Mucosa of stomach (tissue), 1 donor: ENCODE data around the gene PNPLA5.

Source experiments
- H3K27me3 ChIP-seq: one replicate; pipeline ENCODE4 v1.7.0; 2013; ENCODE audit warnings: mild to moderate bottlenecking, low read length; ENCODE audit not compliant: control insufficient read depth, insufficient read depth
- H3K36me3 ChIP-seq: one replicate; pipeline ENCODE4 v1.7.0; 2013; ENCODE audit warnings: low read length; ENCODE audit not compliant: control insufficient read depth, insufficient read depth
- H3K4me1 ChIP-seq: one replicate; pipeline ENCODE4 v1.7.0; 2013; ENCODE audit warnings: mild to moderate bottlenecking, low read length; ENCODE audit not compliant: control insufficient read depth, insufficient read depth
- H3K4me3 ChIP-seq: one replicate; pipeline ENCODE4 v1.7.0; 2013; ENCODE audit warnings: low read length
- H3K9ac ChIP-seq: one replicate; pipeline ENCODE4 v1.7.0; 2013; ENCODE audit warnings: mild to moderate bottlenecking, low read length, moderate library complexity
- H3K9me3 ChIP-seq: one replicate; pipeline ENCODE4 v1.7.0; 2013; ENCODE audit warnings: mild to moderate bottlenecking, low read length, moderate library complexity; ENCODE audit not compliant: control insufficient read depth
- donor health status: Pancreatic carcinoma.

The PNPLA5 gene

GRCh38 chr22:43847376-43848289 is 44.2 kb downstream of the PNPLA5 start:
- Histone ChIP-seq H3K27me3 (peaks cover 4% of the 10 kb centered on the region), H3K4me3 (no peak overlapping the region), H3K4me1 (no peaks in the 10 kb centered on the region), H3K9ac (no peak overlapping the region), H3K9me3 (no peaks in the 10 kb centered on the region), H3K36me3 (no peaks in the 10 kb centered on the region)

GRCh38 chr22:43846966-43847365 is 44.8 kb downstream of the PNPLA5 start:
- Histone ChIP-seq H3K9me3 (no peaks in the 10 kb centered on the region), H3K4me1 (no peaks in the 10 kb centered on the region)

GRCh38 chr22:43845981-43846380 is 45.8 kb downstream of the PNPLA5 start:
- Histone ChIP-seq H3K9ac (no peak overlapping the region), H3K9me3 (no peaks in the 10 kb centered on the region), H3K36me3 (no peaks in the 10 kb centered on the region), H3K4me1 (no peaks in the 10 kb centered on the region), H3K27me3 (peaks cover 4% of the 10 kb centered on the region), H3K4me3 (no peak overlapping the region)

More at GRCh38 chr22:43846966-43847365, 44.8 kb downstream of the PNPLA5 start:
- Histone ChIP-seq H3K4me3 (no peak overlapping the region), H3K36me3 (no peaks in the 10 kb centered on the region), H3K27me3 (peaks cover 4% of the 10 kb centered on the region), H3K9ac (no peak overlapping the region)

- H3K9ac ChIP-seq, result no peak overlapping the region
- peaks cover 4% of the 10 kb centered on the region for H3K27me3 ChIP-seq
- H3K9me3 ChIP-seq, result no peaks in the 10 kb centered on the region
Measured at GRCh38 chr22:43844560-43845545, 47.0 kb downstream of the PNPLA5 start.

GRCh38 chr22:43843783-43844530 is 47.9 kb downstream of the PNPLA5 start:
- H3K27me3 ChIP-seq, result no peaks in the 10 kb centered on the region
- no peak overlapping the region for H3K9ac ChIP-seq
- no peaks in the 10 kb centered on the region for H3K9me3 ChIP-seq
- no peaks in the 10 kb centered on the region for H3K36me3 ChIP-seq
- no peaks in the 10 kb centered on the region for H3K4me1 ChIP-seq
- H3K4me3 ChIP-seq, result no peak overlapping the region

More at GRCh38 chr22:43844560-43845545, 47.0 kb downstream of the PNPLA5 start:
- Histone ChIP-seq H3K4me1 (no peaks in the 10 kb centered on the region), H3K36me3 (no peaks in the 10 kb centered on the region), H3K4me3 (no peak overlapping the region)

GRCh38 chr22:43841742-43842141 is 50.1 kb downstream of the PNPLA5 start:
- H3K36me3 ChIP-seq, result no peaks in the 10 kb centered on the region
- H3K4me3 ChIP-seq, result no peak overlapping the region
- no peaks in the 10 kb centered on the region for H3K27me3 ChIP-seq
- no peaks in the 10 kb centered on the region for H3K4me1 ChIP-seq
- no peak overlapping the region for H3K9ac ChIP-seq
- H3K9me3 ChIP-seq, result no peaks in the 10 kb centered on the region

GRCh38 chr22:43840851-43841250 is 51.0 kb downstream of the PNPLA5 start:
- H3K9ac ChIP-seq, result no peak overlapping the region
- no peak overlapping the region for H3K4me3 ChIP-seq

GRCh38 chr22:43840431-43840830 is 51.4 kb downstream of the PNPLA5 start:
- H3K4me1 ChIP-seq, result no peaks in the 10 kb centered on the region
- H3K9ac ChIP-seq, result no peak overlapping the region
- H3K4me3 ChIP-seq, result no peak overlapping the region
- H3K36me3 ChIP-seq, result no peaks in the 10 kb centered on the region
- peaks cover 3% of the 10 kb centered on the region for H3K27me3 ChIP-seq
- no peaks in the 10 kb centered on the region for H3K9me3 ChIP-seq

More at GRCh38 chr22:43840851-43841250, 51.0 kb downstream of the PNPLA5 start:
- no peaks in the 10 kb centered on the region for H3K4me1 ChIP-seq
- no peaks in the 10 kb centered on the region for H3K27me3 ChIP-seq
- H3K36me3 ChIP-seq, result no peaks in the 10 kb centered on the region
- no peaks in the 10 kb centered on the region for H3K9me3 ChIP-seq

GRCh38 chr22:43839781-43840180 is 52.0 kb downstream of the PNPLA5 start:
- Histone ChIP-seq H3K4me3 (no peak overlapping the region), H3K27me3 (peaks cover 3% of the 10 kb centered on the region), H3K4me1 (no peaks in the 10 kb centered on the region), H3K9me3 (no peaks in the 10 kb centered on the region), H3K36me3 (no peaks in the 10 kb centered on the region), H3K9ac (no peak overlapping the region)

GRCh38 chr22:43838571-43839307 is 53.1 kb downstream of the PNPLA5 start:
- Histone ChIP-seq H3K4me3 (no peak overlapping the region), H3K9me3 (no peaks in the 10 kb centered on the region), H3K9ac (no peak overlapping the region), H3K36me3 (no peaks in the 10 kb centered on the region), H3K27me3 (peaks cover 3% of the 10 kb centered on the region), H3K4me1 (no peaks in the 10 kb centered on the region)

GRCh38 chr22:43838161-43838560 is 53.7 kb downstream of the PNPLA5 start:
- Histone ChIP-seq H3K36me3 (no peaks in the 10 kb centered on the region), H3K9me3 (no peaks in the 10 kb centered on the region), H3K4me1 (no peaks in the 10 kb centered on the region), H3K9ac (no peak overlapping the region), H3K27me3 (peaks cover 3% of the 10 kb centered on the region), H3K4me3 (no peak overlapping the region)
